ENCODE results near the gene RBMY1B. TPM values are rescaled to one million over a fixed set of nuclear protein-coding genes. Genes with fewer than 3 reads are reported as not detected.

The RBMY1B gene
- total RNA-seq (2022; extraction: Qiagen RNA extraction) = not detected in 5 replicates

GRCh38 chrY:21511038-21511437, at the start of gene RBMY1B:
TSS of gene RBMY1B (plus strand) at chrY:21511338. CDS start at chrY:21513351, 2,013 bp downstream.

DNA sequence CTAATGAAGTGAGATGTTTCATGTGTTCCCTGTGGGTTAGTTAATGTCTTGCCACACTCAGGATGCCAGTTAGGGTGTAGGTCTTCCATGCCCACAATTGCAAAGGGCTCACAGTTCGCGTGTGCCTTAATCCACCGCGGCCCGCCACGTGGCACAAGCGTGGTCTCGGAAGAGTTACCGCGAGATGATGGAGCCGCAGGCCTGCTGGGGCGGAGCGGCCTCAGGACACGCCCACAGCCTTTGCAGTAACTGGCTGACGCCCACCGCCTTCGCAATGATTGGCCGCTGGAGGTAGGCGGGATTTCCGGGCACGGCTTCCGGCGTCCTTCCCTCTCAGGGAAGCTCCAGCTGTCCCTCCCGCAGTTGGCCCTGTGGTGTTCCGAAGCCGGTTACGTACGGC, 23.4 kb downstream of the RBMY1B start, which contains the start of gene RBMY1A1:
TSS of gene RBMY1A1 (plus strand) at position 301 of the 400 bp plus-strand sequence. CDS start 2,013 bp downstream, outside the sequence.

Other genes with a start within 250 kb of the RBMY1B start
- gene RBMY1A1, start 23.5 kb downstream of the RBMY1B start, total RNA-seq (2022; extraction: Qiagen RNA extraction) = not detected in 5 replicates